ENCODE data around the gene GATC. TPM values are rescaled to one million over a fixed set of nuclear protein-coding genes. Genes with fewer than 3 reads are reported as not detected.

The GATC gene
- total RNA-seq (13.8 and 19.3 TPM in 2 replicates), polyA plus RNA-seq (11.4 and 12.7 TPM in 2 replicates)

GRCh38 chr12:120445911-120446843 lies at the start of gene GATC, which contains the start of gene TRIAP1:
GATC (plus strand) TSS chr12:120446444; CDS start chr12:120446481, 37 bp downstream.
TRIAP1 (minus strand) TSS chr12:120446384; CDS start chr12:120446372, 12 bp downstream.
- no peak for TF ChIP-seq CTCF (IDR thresholded peaks at IDR 0.05; ENCODE audit: low read depth, low read length)
- H3K36me3 ChIP-seq: peaks cover 24% of the 10 kb centered on the region
- H3K9me3 ChIP-seq (ENCODE audit: low read depth): no peaks in the 10 kb centered on the region
- peak within 1 kb of the TSS; percentile 95 for H3K27ac ChIP-seq
- no peaks in the 10 kb centered on the region for H3K27me3 ChIP-seq
- peak within 1 kb of the TSS; percentile 95 for H3K4me3 ChIP-seq
- peaks cover 15% of the 10 kb centered on the region for H3K4me1 ChIP-seq (ENCODE audit: low read depth)
- DNase-seq (ENCODE audit: low read depth in 1 of 2, low spot score in 1 of 2): peak; percentile 82 to 87

DNA sequence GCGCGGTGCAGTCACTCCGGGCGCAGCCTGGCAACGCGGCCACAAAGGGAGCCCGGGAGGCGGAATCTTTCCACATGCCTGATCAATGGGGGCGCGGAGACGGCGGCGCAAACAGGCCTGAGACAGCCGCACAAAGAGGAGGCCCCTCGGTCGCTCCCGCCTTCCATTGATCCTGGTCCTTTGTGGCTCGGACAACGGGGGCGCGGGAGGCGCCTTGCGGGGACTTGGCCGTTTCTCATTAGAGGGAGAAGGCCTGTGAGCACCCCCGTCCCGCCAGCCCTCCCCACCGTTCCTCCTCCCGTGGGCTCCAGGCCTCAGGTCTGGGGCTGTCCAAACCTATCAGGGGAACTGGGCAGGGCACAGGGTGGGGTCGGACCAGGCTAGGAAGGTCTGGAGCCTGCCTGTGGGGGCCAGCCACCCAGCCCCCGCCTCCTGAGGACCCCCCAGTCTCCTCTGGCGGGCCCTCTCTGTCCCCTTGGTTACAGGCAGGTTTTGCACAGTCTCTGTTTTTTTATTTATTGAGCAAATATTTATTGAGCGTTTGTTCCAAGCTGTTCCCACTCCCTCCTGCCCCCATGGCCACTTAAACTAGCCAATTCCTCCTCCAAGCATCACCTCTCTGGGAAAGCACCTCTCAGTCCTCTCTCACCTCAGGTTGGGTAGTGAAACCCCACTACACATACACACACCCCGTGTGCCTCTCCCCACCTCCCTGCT lies 48.3 kb upstream of the GATC start:
- Histone ChIP-seq H3K27me3 (no peaks in the 10 kb centered on the region), H3K36me3 (no peaks in the 10 kb centered on the region), H3K9me3 (ENCODE audit: low read depth) (no peaks in the 10 kb centered on the region), H3K27ac (no peak overlapping the region), H3K4me3 (no peak overlapping the region), H3K4me1 (ENCODE audit: low read depth) (peaks cover 13% of the 10 kb centered on the region)
- DNase-seq (ENCODE audit: low read depth in 1 of 2, low spot score in 1 of 2): no peak
- no peak for TF ChIP-seq CTCF (IDR thresholded peaks at IDR 0.05; ENCODE audit: low read depth, low read length)

- H3K27ac ChIP-seq: no peak overlapping the region
- no peaks in the 10 kb centered on the region for H3K9me3 ChIP-seq (ENCODE audit: low read depth)
- H3K4me1 ChIP-seq (ENCODE audit: low read depth): peaks cover 8% of the 10 kb centered on the region
- H3K36me3 ChIP-seq: no peaks in the 10 kb centered on the region
- H3K4me3 ChIP-seq: no peak overlapping the region
- no peak for TF ChIP-seq CTCF (IDR thresholded peaks at IDR 0.05; ENCODE audit: low read depth, low read length)
- peak in 1 of 2 donors; percentile 50 for DNase-seq (ENCODE audit: low read depth in 1 of 2, low spot score in 1 of 2)
- H3K27me3 ChIP-seq: no peaks in the 10 kb centered on the region
Measured at GRCh38 chr12:120399531-120399930, 46.7 kb upstream of the GATC start.

DNA sequence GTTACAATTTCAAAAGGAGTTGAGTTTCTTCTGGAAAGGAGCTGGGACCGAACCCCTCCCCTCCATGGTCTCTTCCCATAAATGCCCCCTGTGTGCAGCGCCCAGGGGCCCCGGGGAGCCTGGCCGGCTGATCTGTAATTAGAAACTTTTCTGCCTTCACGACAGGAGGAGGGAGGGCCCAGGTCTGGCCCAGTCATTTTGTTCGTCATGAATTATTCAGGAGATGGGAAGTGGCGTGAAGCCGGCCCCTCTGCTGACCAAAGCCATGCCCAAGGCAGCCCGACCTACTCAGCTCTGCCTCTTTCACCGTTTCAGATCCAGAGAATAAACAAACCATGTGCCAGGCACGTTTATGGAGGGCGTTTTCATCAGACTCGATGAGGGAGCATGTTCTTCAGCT lies 44.0 kb upstream of the GATC start:
- TF ChIP-seq CTCF (IDR thresholded peaks at IDR 0.05; ENCODE audit: low read depth, low read length): no peak
- Histone ChIP-seq H3K9me3 (ENCODE audit: low read depth) (no peaks in the 10 kb centered on the region), H3K4me1 (ENCODE audit: low read depth) (peaks cover 10% of the 10 kb centered on the region), H3K4me3 (no peak overlapping the region), H3K36me3 (no peaks in the 10 kb centered on the region), H3K27me3 (no peaks in the 10 kb centered on the region), H3K27ac (peak overlapping the region; percentile 91)
- DNase-seq (ENCODE audit: low read depth in 1 of 2, low spot score in 1 of 2): peak in 1 of 2 donors; percentile 87

GRCh38 chr12:120403869-120404268 lies 42.4 kb upstream of the GATC start:
- H3K9me3 ChIP-seq (ENCODE audit: low read depth): no peaks in the 10 kb centered on the region
- no peak for DNase-seq (ENCODE audit: low read depth in 1 of 2, low spot score in 1 of 2)
- no peak for TF ChIP-seq CTCF (IDR thresholded peaks at IDR 0.05; ENCODE audit: low read depth, low read length)
- no peaks in the 10 kb centered on the region for H3K27me3 ChIP-seq
- H3K27ac ChIP-seq: peak overlapping the region; percentile 4
- peaks cover 10% of the 10 kb centered on the region for H3K4me1 ChIP-seq (ENCODE audit: low read depth)
- no peak overlapping the region for H3K4me3 ChIP-seq
- H3K36me3 ChIP-seq: no peaks in the 10 kb centered on the region
